ENCODE measurements around the gene TUBA4B.

Gene TUBA4B

GRCh38 chr2:219252900-219253752, at the start of gene TUBA4B:
TUBA4B (plus strand) TSS chr2:219253243; CDS start chr2:219253408, 165 bp downstream.
- DNase-seq = peak; percentile 48

GRCh38 chr2:219204425-219205164, 48.4 kb upstream of the TUBA4B start:
- DNase-seq = no peak

- no peak for DNase-seq
Observed at GRCh38 chr2:219205165-219205538, 47.9 kb upstream of the TUBA4B start.

- DNase-seq = no peak
Observed at GRCh38 chr2:219205981-219206327, 47.1 kb upstream of the TUBA4B start.

GRCh38 chr2:219206328-219207133, 46.5 kb upstream of the TUBA4B start, which contains the start of gene ZFAND2B:
ZFAND2B (plus strand) TSS chr2:219206782; CDS start chr2:219206988, 206 bp downstream.
- DNase-seq = peak; percentile 95

GRCh38 chr2:219207134-219207883, 45.7 kb upstream of the TUBA4B start:
- DNase-seq = no peak

- DNase-seq = no peak
Observed at GRCh38 chr2:219207884-219208740, 44.9 kb upstream of the TUBA4B start.

GRCh38 chr2:219209236-219210195, 43.5 kb upstream of the TUBA4B start:
- no peak for DNase-seq

GRCh38 chr2:219210196-219210885, 42.7 kb upstream of the TUBA4B start:
- no peak for DNase-seq

GRCh38 chr2:219210886-219211362, 42.1 kb upstream of the TUBA4B start:
- no peak for DNase-seq

- DNase-seq = no peak
Observed at GRCh38 chr2:219213026-219213415, 40.0 kb upstream of the TUBA4B start.

- DNase-seq = no peak
Observed at GRCh38 chr2:219213486-219214071, 39.5 kb upstream of the TUBA4B start.

- DNase-seq = no peak
Observed at GRCh38 chr2:219214141-219214540, 38.9 kb upstream of the TUBA4B start.

GRCh38 chr2:219214786-219215185, 38.3 kb upstream of the TUBA4B start:
- DNase-seq = no peak

- DNase-seq = peak; percentile 12
Observed at GRCh38 chr2:219215871-219216534, 37.0 kb upstream of the TUBA4B start.

GRCh38 chr2:219216535-219216915, 36.5 kb upstream of the TUBA4B start:
- peak; percentile 7 for DNase-seq

GRCh38 chr2:219218217-219218731, 34.8 kb upstream of the TUBA4B start:
- no peak for DNase-seq

Data from CD4-positive, alpha-beta T cell treated with Interleukin-15 for 1 hour (primary cell).